ENCODE results near the gene AQP6.
A peak's percentile ranks its signal among the peaks of the same experiment; 100 is the strongest.

The AQP6 gene

GRCh38 chr12:50014342-50014741, 41.6 kb downstream of the AQP6 start:
- H2BK5ac ChIP-seq (ENCODE audit: low read length) = no peak overlapping the region
- no peaks in the 10 kb centered on the region for H3K4me1 ChIP-seq (ENCODE audit: control insufficient read depth, low read depth, low read length)
- WGBS (ENCODE audit: extremely low coverage, insufficient coverage, low lambda C conversion rate) = no CpG with 5 or more reads among the region's 3 CpGs

GRCh38 chr12:50016501-50017475, 44.0 kb downstream of the AQP6 start:
- no peak overlapping the region for H3K27ac ChIP-seq (ENCODE audit: low read depth, low read length)
- no CpG with 5 or more reads among the region's 10 CpGs for WGBS (ENCODE audit: extremely low coverage, insufficient coverage, low lambda C conversion rate)
- DNase-seq = no peak

More at GRCh38 chr12:50014342-50014741, 41.6 kb downstream of the AQP6 start:
- H2AK5ac ChIP-seq (ENCODE audit: low read length) = no peak overlapping the region
- H3K56ac ChIP-seq (ENCODE audit: low read length) = no peak overlapping the region
- no peak overlapping the region for H3K23ac ChIP-seq (ENCODE audit: low read length)
- H3K9ac ChIP-seq (ENCODE audit: low read length) = no peak overlapping the region
- H3K27me3 ChIP-seq (ENCODE audit: insufficient read depth, low read length, poor library complexity) = no peaks in the 10 kb centered on the region
- H3K36me3 ChIP-seq (ENCODE audit: control insufficient read depth, insufficient read depth, low read length) = peaks cover 6% of the 10 kb centered on the region
- no peak overlapping the region for H2BK120ac ChIP-seq (ENCODE audit: low read depth, low read length)
- H3K4ac ChIP-seq (ENCODE audit: low read depth, low read length) = no peak overlapping the region
- no peak overlapping the region for H3K18ac ChIP-seq (ENCODE audit: low read length)
- no peak overlapping the region for H3K4me2 ChIP-seq (ENCODE audit: low read length)
- H3K27ac ChIP-seq (ENCODE audit: low read depth, low read length) = no peak overlapping the region
- H4K5ac ChIP-seq (ENCODE audit: low read length) = no peak overlapping the region
- H4K8ac ChIP-seq (ENCODE audit: low read depth, low read length) = no peak overlapping the region
- H3K79me1 ChIP-seq (ENCODE audit: low read length) = peaks cover 9% of the 10 kb centered on the region
- peaks cover 19% of the 10 kb centered on the region for H3K79me2 ChIP-seq (ENCODE audit: control insufficient read depth, insufficient read depth, low read length)
- no peak for DNase-seq
- H2BK15ac ChIP-seq (replicated peaks; ENCODE audit: low read depth) = no peak overlapping the region
- no peak overlapping the region for H3K4me3 ChIP-seq (ENCODE audit: low read length)

GRCh38 chr12:50017641-50018040, 44.9 kb downstream of the AQP6 start:
- Histone ChIP-seq H2AK5ac (ENCODE audit: low read length) (no peak overlapping the region), H4K5ac (ENCODE audit: low read length) (no peak overlapping the region), H4K8ac (ENCODE audit: low read depth, low read length) (no peak overlapping the region), H3K27me3 (ENCODE audit: insufficient read depth, low read length, poor library complexity) (no peaks in the 10 kb centered on the region), H3K56ac (ENCODE audit: low read length) (no peak overlapping the region), H3K27ac (ENCODE audit: low read depth, low read length) (no peak overlapping the region), H2BK120ac (ENCODE audit: low read depth, low read length) (no peak overlapping the region), H2BK5ac (ENCODE audit: low read length) (no peak overlapping the region), H3K4ac (ENCODE audit: low read depth, low read length) (no peak overlapping the region), H3K18ac (ENCODE audit: low read length) (no peak overlapping the region), H3K9ac (ENCODE audit: low read length) (no peak overlapping the region), H3K4me2 (ENCODE audit: low read length) (no peak overlapping the region), H3K4me1 (ENCODE audit: control insufficient read depth, low read depth, low read length) (no peaks in the 10 kb centered on the region), H2BK15ac (replicated peaks; ENCODE audit: low read depth) (no peak overlapping the region), H3K23ac (ENCODE audit: low read length) (no peak overlapping the region), H3K79me2 (ENCODE audit: control insufficient read depth, insufficient read depth, low read length) (peaks cover 37% of the 10 kb centered on the region), H3K79me1 (ENCODE audit: low read length) (peaks cover 11% of the 10 kb centered on the region), H3K4me3 (ENCODE audit: low read length) (no peak overlapping the region), H3K36me3 (ENCODE audit: control insufficient read depth, insufficient read depth, low read length) (peaks cover 4% of the 10 kb centered on the region)
- WGBS (ENCODE audit: extremely low coverage, insufficient coverage, low lambda C conversion rate) = no CpG with 5 or more reads among the region's 6 CpGs
- no peak for DNase-seq

More at GRCh38 chr12:50016501-50017475, 44.0 kb downstream of the AQP6 start:
- Histone ChIP-seq H3K79me2 (ENCODE audit: control insufficient read depth, insufficient read depth, low read length) (peaks cover 35% of the 10 kb centered on the region), H3K56ac (ENCODE audit: low read length) (no peak overlapping the region), H3K4me1 (ENCODE audit: control insufficient read depth, low read depth, low read length) (no peaks in the 10 kb centered on the region), H2BK120ac (ENCODE audit: low read depth, low read length) (no peak overlapping the region), H3K23ac (ENCODE audit: low read length) (no peak overlapping the region), H3K4me2 (ENCODE audit: low read length) (no peak overlapping the region), H2BK15ac (replicated peaks; ENCODE audit: low read depth) (no peak overlapping the region), H3K79me1 (ENCODE audit: low read length) (peaks cover 11% of the 10 kb centered on the region), H4K8ac (ENCODE audit: low read depth, low read length) (no peak overlapping the region), H3K4ac (ENCODE audit: low read depth, low read length) (no peak overlapping the region), H2AK5ac (ENCODE audit: low read length) (no peak overlapping the region), H4K5ac (ENCODE audit: low read length) (no peak overlapping the region), H3K9ac (ENCODE audit: low read length) (no peak overlapping the region), H3K4me3 (ENCODE audit: low read length) (no peak overlapping the region), H2BK5ac (ENCODE audit: low read length) (no peak overlapping the region), H3K18ac (ENCODE audit: low read length) (no peak overlapping the region), H3K36me3 (ENCODE audit: control insufficient read depth, insufficient read depth, low read length) (peaks cover 4% of the 10 kb centered on the region), H3K27me3 (ENCODE audit: insufficient read depth, low read length, poor library complexity) (no peaks in the 10 kb centered on the region)

- Histone ChIP-seq H4K8ac (ENCODE audit: low read depth, low read length) (no peak overlapping the region), H3K27ac (ENCODE audit: low read depth, low read length) (no peak overlapping the region), H3K27me3 (ENCODE audit: insufficient read depth, low read length, poor library complexity) (no peaks in the 10 kb centered on the region), H3K56ac (ENCODE audit: low read length) (no peak overlapping the region), H3K4me1 (ENCODE audit: control insufficient read depth, low read depth, low read length) (no peaks in the 10 kb centered on the region), H4K5ac (ENCODE audit: low read length) (no peak overlapping the region), H3K36me3 (ENCODE audit: control insufficient read depth, insufficient read depth, low read length) (peaks cover 4% of the 10 kb centered on the region), H3K4me3 (ENCODE audit: low read length) (no peak overlapping the region), H3K4me2 (ENCODE audit: low read length) (no peak overlapping the region), H3K4ac (ENCODE audit: low read depth, low read length) (no peak overlapping the region), H2BK5ac (ENCODE audit: low read length) (no peak overlapping the region), H2BK15ac (replicated peaks; ENCODE audit: low read depth) (no peak overlapping the region), H3K9ac (ENCODE audit: low read length) (no peak overlapping the region), H3K79me2 (ENCODE audit: control insufficient read depth, insufficient read depth, low read length) (peaks cover 38% of the 10 kb centered on the region), H2AK5ac (ENCODE audit: low read length) (no peak overlapping the region), H3K18ac (ENCODE audit: low read length) (no peak overlapping the region), H3K79me1 (ENCODE audit: low read length) (peaks cover 11% of the 10 kb centered on the region), H3K23ac (ENCODE audit: low read length) (no peak overlapping the region), H2BK120ac (ENCODE audit: low read depth, low read length) (no peak overlapping the region)
- no CpG with 5 or more reads among the region's 3 CpGs for WGBS (ENCODE audit: extremely low coverage, insufficient coverage, low lambda C conversion rate)
- DNase-seq = peak; percentile 46
Observed at GRCh38 chr12:50018154-50018553, 45.4 kb downstream of the AQP6 start.

GRCh38 chr12:50018968-50019367, 46.2 kb downstream of the AQP6 start:
- no peak overlapping the region for H3K4ac ChIP-seq (ENCODE audit: low read depth, low read length)
- WGBS (ENCODE audit: extremely low coverage, insufficient coverage, low lambda C conversion rate) = no CpG with 5 or more reads among the region's 2 CpGs
- no peak overlapping the region for H4K5ac ChIP-seq (ENCODE audit: low read length)
- H3K27me3 ChIP-seq (ENCODE audit: insufficient read depth, low read length, poor library complexity) = no peaks in the 10 kb centered on the region
- no peak overlapping the region for H2BK15ac ChIP-seq (replicated peaks; ENCODE audit: low read depth)
- H2BK120ac ChIP-seq (ENCODE audit: low read depth, low read length) = no peak overlapping the region
- H3K4me2 ChIP-seq (ENCODE audit: low read length) = no peak overlapping the region
- no peak overlapping the region for H4K8ac ChIP-seq (ENCODE audit: low read depth, low read length)
- peaks cover 8% of the 10 kb centered on the region for H3K79me1 ChIP-seq (ENCODE audit: low read length)
- H3K36me3 ChIP-seq (ENCODE audit: control insufficient read depth, insufficient read depth, low read length) = peaks cover 4% of the 10 kb centered on the region
- peaks cover 41% of the 10 kb centered on the region for H3K79me2 ChIP-seq (ENCODE audit: control insufficient read depth, insufficient read depth, low read length)
- no peak overlapping the region for H3K27ac ChIP-seq (ENCODE audit: low read depth, low read length)
- no peak overlapping the region for H2AK5ac ChIP-seq (ENCODE audit: low read length)
- no peak overlapping the region for H3K23ac ChIP-seq (ENCODE audit: low read length)
- no peak overlapping the region for H2BK5ac ChIP-seq (ENCODE audit: low read length)
- no peak overlapping the region for H3K18ac ChIP-seq (ENCODE audit: low read length)
- no peak overlapping the region for H3K4me3 ChIP-seq (ENCODE audit: low read length)
- no peak overlapping the region for H3K9ac ChIP-seq (ENCODE audit: low read length)
- no peaks in the 10 kb centered on the region for H3K4me1 ChIP-seq (ENCODE audit: control insufficient read depth, low read depth, low read length)
- DNase-seq = no peak
- no peak overlapping the region for H3K56ac ChIP-seq (ENCODE audit: low read length)
